NB4 (cell line): ENCODE results near the gene FRAT1.

Experiments used
- CTCF ChIP-seq: IDR thresholded peaks from one replicate; pipeline ENCODE4 v1.5.1; 2012; ENCODE audit warnings: low read depth, low read length
- MYC ChIP-seq: IDR thresholded peaks from 2 replicates; pipeline ENCODE4 v1.6.1; 2011; ENCODE audit warnings: low read depth, low read length
- POLR2A ChIP-seq: IDR thresholded peaks from 2 replicates; pipeline ENCODE4 v1.6.1; 2011; ENCODE audit warnings: mild to moderate bottlenecking; ENCODE audit not compliant: insufficient read length; ENCODE audit errors: extremely low read depth
- TF ChIP-seq, protein P1 (sequence below): IDR thresholded peaks from 2 replicates; pipeline ENCODE4 v1.6.1; 2011; ENCODE audit warnings: low read depth, low read length

- TF ChIP-seq, protein P1, sequence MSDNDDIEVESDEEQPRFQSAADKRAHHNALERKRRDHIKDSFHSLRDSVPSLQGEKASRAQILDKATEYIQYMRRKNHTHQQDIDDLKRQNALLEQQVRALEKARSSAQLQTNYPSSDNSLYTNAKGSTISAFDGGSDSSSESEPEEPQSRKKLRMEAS = no peak
- TF ChIP-seq CTCF = no peak
- no peak for TF ChIP-seq POLR2A
- no peak for TF ChIP-seq MYC
Measured at GRCh38 chr10:97312897-97313296, 6.2 kb upstream of the FRAT1 start.
